Activated CD8-positive, alpha-beta T cell treated with anti-CD3 and anti-CD28 coated beads for 36 hours (primary cell): ENCODE measurements around the gene DHX35. TPM values are rescaled to one million over a fixed set of nuclear protein-coding genes. Genes with fewer than 3 reads are reported as not detected.
A peak's percentile ranks its signal among the peaks of the same experiment; 100 is the strongest.

Experiments
- ATAC-seq: fragments of 200-7000 bp; cut with Tn5 transposase; one replicate; pipeline ENCODE4 v1.10.0; 2021; ENCODE audit warnings: mild to moderate bottlenecking, moderate library complexity
- CTCF ChIA-PET: fragments of 350-600 bp; sonication (Branson Sonifier 250); formaldehyde crosslinking; loops from one replicate; lab custom pipeline; 2021; ENCODE audit warnings: antibody characterized with exemption; lab: Charles Lee
- POLR2A ChIA-PET: fragments of 350-600 bp; sonication (Branson Sonifier 250); formaldehyde crosslinking; loops from one replicate; lab custom pipeline; 2021; ENCODE audit warnings: antibody characterized with exemption; lab: Charles Lee
- DNase-seq: peaks from one replicate; pipeline ENCODE4 v3.0.0-alpha.2; 2020
- H3K27ac Mint-ChIP-seq: one replicate; pipeline ENCODE4 v1.8.0; 2021; ENCODE audit warnings: mild to moderate bottlenecking, mixed read lengths
- H3K27me3 Mint-ChIP-seq: one replicate; pipeline ENCODE4 v1.8.0; 2021; ENCODE audit warnings: mixed read lengths
- H3K36me3 Mint-ChIP-seq: one replicate; pipeline ENCODE4 v1.8.0; 2021; ENCODE audit warnings: low read depth, mixed read lengths
- H3K4me1 Mint-ChIP-seq: one replicate; pipeline ENCODE4 v1.8.0; 2021; ENCODE audit warnings: low read depth, mixed read lengths
- H3K4me3 Mint-ChIP-seq: one replicate; pipeline ENCODE4 v1.8.0; 2021; ENCODE audit warnings: mild to moderate bottlenecking, moderate library complexity, mixed read lengths
- H3K9me3 Mint-ChIP-seq: one replicate; pipeline ENCODE4 v1.8.0; 2021; ENCODE audit warnings: mixed read lengths
- intact Hi-C: fragments of 100-400 bp; cut with micrococcal nuclease; formaldehyde crosslinking; loops from one replicate; pipeline ENCODE4 v1.10.0; 2022
- total RNA-seq, 2 experiments: library from RNA; stranded (reverse); gene quantifications; one replicate each; pipeline ENCODE4 v1.2.3, GENCODE V29; 2021
- TF ChIP-seq, protein P1 (sequence below): fragments of 200-600 bp; IDR thresholded peaks from one replicate; pipeline ENCODE4 v1.8.0; 2022; ENCODE audit warnings: antibody characterized with exemption, mild to moderate bottlenecking

Gene DHX35
- total RNA-seq, 2 experiments from 2014 or later = 12.2 to 12.6 TPM

DNA sequence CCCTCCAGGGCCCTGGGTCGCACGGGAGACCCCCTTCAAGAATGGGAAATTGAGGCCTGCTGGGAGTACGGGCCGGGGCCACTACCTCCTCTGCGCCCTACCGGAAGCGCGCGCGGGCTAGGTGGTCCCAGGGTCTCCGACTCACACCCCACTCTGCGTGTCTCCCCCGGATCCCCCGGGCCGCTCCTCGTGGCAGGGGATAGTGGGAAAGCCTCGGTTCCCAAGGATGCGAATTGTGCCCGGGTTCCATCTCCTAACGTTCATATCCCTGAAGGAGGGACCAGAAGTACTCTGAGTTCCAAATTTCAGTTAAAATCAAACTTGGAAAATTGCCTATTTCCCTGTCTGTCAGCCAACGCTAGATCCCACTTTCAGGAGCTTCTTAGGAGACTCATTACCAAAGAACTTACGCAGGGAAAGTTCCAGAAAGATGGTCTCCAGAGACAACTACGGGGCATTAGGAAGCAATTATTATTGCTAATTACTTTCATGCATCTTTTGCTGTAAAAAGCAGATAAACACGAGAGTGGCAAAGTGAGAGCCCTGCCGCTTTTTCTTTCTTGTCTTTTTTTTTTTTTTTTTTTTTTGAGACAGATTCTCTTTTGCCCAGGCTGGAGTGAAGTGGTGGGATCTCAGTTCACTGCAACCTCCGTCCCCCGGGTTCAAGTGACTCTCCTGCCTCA is 35.1 kb upstream of the DHX35 start:
- intact Hi-C loops = no loop called here
- ChIA-PET CTCF (interaction anchor here (0.7 to 5.0 kb wide), 16 partner anchors 9 to 180 kb away, joined by 3 to 73 read pairs (median 4); partner anchors contain the start of gene DHX35), POLR2A (interaction anchor here (0.6 to 2.5 kb wide), 14 partner anchors 10 to 178 kb away, joined by 3 to 20 read pairs (median 4); partner anchors contain the start of genes ACTR5, DHX35 and PPP1R16B)
- Mint-ChIP-seq H3K27me3 (no peaks in the 10 kb centered on the region), H3K27ac (no peak overlapping the region), H3K9me3 (no peaks in the 10 kb centered on the region), H3K36me3 (peaks cover 13% of the 10 kb centered on the region), H3K4me3 (peak overlapping the region; percentile 82), H3K4me1 (peaks cover 22% of the 10 kb centered on the region)
- DNase-seq = no peak
- no peak for ATAC-seq
- TF ChIP-seq, protein P1, sequence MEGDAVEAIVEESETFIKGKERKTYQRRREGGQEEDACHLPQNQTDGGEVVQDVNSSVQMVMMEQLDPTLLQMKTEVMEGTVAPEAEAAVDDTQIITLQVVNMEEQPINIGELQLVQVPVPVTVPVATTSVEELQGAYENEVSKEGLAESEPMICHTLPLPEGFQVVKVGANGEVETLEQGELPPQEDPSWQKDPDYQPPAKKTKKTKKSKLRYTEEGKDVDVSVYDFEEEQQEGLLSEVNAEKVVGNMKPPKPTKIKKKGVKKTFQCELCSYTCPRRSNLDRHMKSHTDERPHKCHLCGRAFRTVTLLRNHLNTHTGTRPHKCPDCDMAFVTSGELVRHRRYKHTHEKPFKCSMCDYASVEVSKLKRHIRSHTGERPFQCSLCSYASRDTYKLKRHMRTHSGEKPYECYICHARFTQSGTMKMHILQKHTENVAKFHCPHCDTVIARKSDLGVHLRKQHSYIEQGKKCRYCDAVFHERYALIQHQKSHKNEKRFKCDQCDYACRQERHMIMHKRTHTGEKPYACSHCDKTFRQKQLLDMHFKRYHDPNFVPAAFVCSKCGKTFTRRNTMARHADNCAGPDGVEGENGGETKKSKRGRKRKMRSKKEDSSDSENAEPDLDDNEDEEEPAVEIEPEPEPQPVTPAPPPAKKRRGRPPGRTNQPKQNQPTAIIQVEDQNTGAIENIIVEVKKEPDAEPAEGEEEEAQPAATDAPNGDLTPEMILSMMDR = no peak

DNA sequence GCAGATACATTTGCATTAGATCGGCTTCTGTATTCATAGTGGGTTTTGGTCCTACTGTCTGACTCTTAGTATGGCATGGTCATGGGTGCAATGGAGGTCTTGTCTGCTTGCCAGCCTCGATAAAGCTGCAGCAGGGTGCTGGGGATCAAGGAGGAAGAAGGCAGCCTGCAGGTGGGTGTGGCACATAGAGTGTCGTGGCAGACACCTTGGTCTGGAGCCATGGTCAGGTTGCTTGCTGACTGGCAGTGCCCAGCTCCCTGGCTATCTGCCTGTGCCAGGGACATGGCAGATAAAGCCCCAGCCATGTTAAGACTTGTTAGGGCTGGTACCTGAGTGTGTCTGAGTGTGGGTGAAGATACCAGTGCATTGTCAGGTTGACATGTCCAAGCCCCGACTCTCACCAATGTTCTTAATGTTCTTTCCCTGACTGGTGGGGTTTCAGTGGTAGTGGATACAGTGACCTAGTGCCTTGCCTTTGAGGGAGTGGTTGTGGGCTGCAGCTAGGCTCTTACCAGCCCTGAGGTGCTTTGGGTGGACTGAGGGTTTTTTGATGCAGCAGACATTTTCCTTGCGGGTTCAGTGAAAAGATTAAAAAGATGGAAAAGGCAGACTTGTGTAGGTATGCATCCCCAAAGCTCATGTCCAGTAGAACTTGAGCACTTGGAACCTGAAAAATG is 34.1 kb upstream of the DHX35 start:
- Mint-ChIP-seq H3K4me1 (peaks cover 22% of the 10 kb centered on the region), H3K27ac (no peak overlapping the region), H3K9me3 (no peaks in the 10 kb centered on the region), H3K36me3 (peaks cover 13% of the 10 kb centered on the region), H3K27me3 (no peaks in the 10 kb centered on the region), H3K4me3 (peak overlapping the region; percentile 82)
- CTCF ChIA-PET = interaction anchor here (1.4 to 5.0 kb wide), 2 partner anchors 35 to 122 kb away, joined by 3 to 73 read pairs; no protein-coding TSS in a partner anchor
- POLR2A ChIA-PET = interaction anchor here (0.9 to 2.1 kb wide), 4 partner anchors 9 to 121 kb away, joined by 3 to 16 read pairs (median 4); partner anchors contain the start of gene DHX35
- ATAC-seq (no peak), DNase-seq (no peak)
- intact Hi-C loops = no loop called here
- TF ChIP-seq, protein P1 = no peak

DNA sequence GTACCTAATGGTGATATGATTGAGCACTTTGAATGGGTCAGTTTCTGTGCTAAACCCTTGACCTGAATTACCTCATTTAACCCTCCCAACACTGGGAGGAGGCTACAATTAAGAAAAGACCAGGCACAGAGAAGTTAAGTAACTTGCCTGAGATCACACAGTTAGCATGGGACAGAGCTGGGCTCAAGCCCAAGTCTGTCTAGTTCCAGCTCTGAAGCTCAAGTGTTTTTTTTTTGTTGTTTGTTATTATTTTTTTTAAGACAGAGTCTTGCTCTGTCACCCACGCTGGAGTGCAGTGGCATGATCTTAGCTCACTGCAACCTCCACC is 31.9 kb upstream of the DHX35 start:
- CTCF ChIA-PET = interaction anchor here (1.1 to 5.0 kb wide), 6 partner anchors 31 to 202 kb away, joined by 3 to 73 read pairs (median 4); no protein-coding TSS in a partner anchor
- no peak for DNase-seq
- no peaks in the 10 kb centered on the region for H3K27me3 Mint-ChIP-seq
- intact Hi-C loops = no loop called here
- no peak for ATAC-seq
- no peaks in the 10 kb centered on the region for H3K9me3 Mint-ChIP-seq
- POLR2A ChIA-PET = interaction anchor here (0.7 to 1.3 kb wide), 2 partner anchors 11 to 99 kb away, joined by 3 read pairs; no protein-coding TSS in a partner anchor
- TF ChIP-seq, protein P1 = no peak
- H3K36me3 Mint-ChIP-seq = peaks cover 13% of the 10 kb centered on the region
- H3K4me3 Mint-ChIP-seq = no peak overlapping the region
- H3K27ac Mint-ChIP-seq = no peak overlapping the region
- peaks cover 22% of the 10 kb centered on the region for H3K4me1 Mint-ChIP-seq

DNA sequence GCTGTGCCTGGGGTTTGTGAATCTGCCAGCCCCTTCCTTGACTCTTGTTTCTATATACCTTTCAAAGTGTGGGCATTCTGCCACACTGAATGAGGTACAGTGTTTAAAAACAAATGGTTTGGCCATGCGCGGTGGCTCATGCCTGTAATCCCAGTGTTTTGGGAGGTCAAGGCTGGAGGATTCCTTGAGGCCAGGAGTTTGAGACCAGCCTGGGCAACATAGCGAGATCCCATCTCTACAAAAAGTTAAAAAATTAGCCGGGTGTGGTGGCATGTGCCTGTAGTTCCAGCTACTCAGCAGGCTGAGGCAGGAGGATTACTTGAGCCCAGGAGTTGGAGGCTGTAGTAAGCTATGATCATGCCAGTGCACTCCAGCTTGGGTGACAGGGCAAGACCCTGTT is 30.2 kb upstream of the DHX35 start:
- POLR2A ChIA-PET = interaction anchor here (0.9 to 1.3 kb wide), 5 partner anchors 10 to 118 kb away, joined by 3 read pairs; no protein-coding TSS in a partner anchor
- H3K9me3 Mint-ChIP-seq = no peaks in the 10 kb centered on the region
- no peak for ATAC-seq

More for the DNA sequence above, 30.2 kb upstream of the DHX35 start:
- Mint-ChIP-seq H3K27ac (no peak overlapping the region), H3K27me3 (no peaks in the 10 kb centered on the region), H3K36me3 (peaks cover 13% of the 10 kb centered on the region), H3K4me3 (no peak overlapping the region), H3K4me1 (peaks cover 19% of the 10 kb centered on the region)
- intact Hi-C loops = no loop called here
- TF ChIP-seq, protein P1 = no peak
- CTCF ChIA-PET = interaction anchor here (0.9 to 2.0 kb wide), 2 partner anchors 117 to 119 kb away, joined by 3 to 6 read pairs; no protein-coding TSS in a partner anchor
- DNase-seq = no peak
